Colonic mucosa (tissue), 4 donors: ENCODE results near the gene WDR26. TPM values are rescaled to one million over a fixed set of nuclear protein-coding genes. Genes with fewer than 3 reads are reported as not detected.

ENCODE experiments used
- DNase-seq: peaks from one replicate; pipeline ENCODE4 v3.0.0-alpha.2; 2020
- H3K27ac ChIP-seq: fragments of 200-600 bp; one replicate; pipeline ENCODE4 v1.8.0; 2021
- H3K27me3 ChIP-seq: fragments of 200-600 bp; one replicate; pipeline ENCODE4 v1.8.0; 2021
- H3K36me3 ChIP-seq: fragments of 200-600 bp; one replicate; pipeline ENCODE4 v1.8.0; 2021
- H3K4me1 ChIP-seq: fragments of 200-600 bp; one replicate; pipeline ENCODE4 v1.8.0; 2021; ENCODE audit warnings: mild to moderate bottlenecking
- H3K4me3 ChIP-seq: fragments of 200-600 bp; one replicate; pipeline ENCODE4 v1.8.0; 2021
- H3K9ac ChIP-seq, 2 donors: one replicate each; pipeline ENCODE4 v1.7.0; 2013; ENCODE audit warnings: control low read depth in 2 of 2, low read depth in 2 of 2, low read length in 2 of 2
- H3K9me3 ChIP-seq: fragments of 200-600 bp; one replicate; pipeline ENCODE4 v1.8.0; 2021
- intact Hi-C: fragments of 100-400 bp; cut with DNase I; formaldehyde crosslinking; loops from one replicate; pipeline ENCODE4 v1.14.1; 2022
- total RNA-seq, 2 donors: library from RNA; stranded (reverse); fragmentation: NEBNext Ultra II Directional in 1 of 2; extraction: Animal tissue kit (Norgen Biotek cat#: 25700) in 1 of 2; gene quantifications; one replicate each; pipeline ENCODE4 v1.2.1, GENCODE V29; 2021
- TF ChIP-seq, protein P1 (sequence below): fragments of 200-600 bp; IDR thresholded peaks from one replicate; pipeline ENCODE4 v1.8.0; 2022; ENCODE audit warnings: antibody characterized with exemption, mild to moderate bottlenecking
- donor health status: healthy.
- donor health status: DM: no; HTN: no; CAD: no.
- donor health status: DM: no; HTN: no; CAD: no.

Gene WDR26
- total RNA-seq, 2 donors from 2014 or later = 53.5 to 78.4 TPM

DNA sequence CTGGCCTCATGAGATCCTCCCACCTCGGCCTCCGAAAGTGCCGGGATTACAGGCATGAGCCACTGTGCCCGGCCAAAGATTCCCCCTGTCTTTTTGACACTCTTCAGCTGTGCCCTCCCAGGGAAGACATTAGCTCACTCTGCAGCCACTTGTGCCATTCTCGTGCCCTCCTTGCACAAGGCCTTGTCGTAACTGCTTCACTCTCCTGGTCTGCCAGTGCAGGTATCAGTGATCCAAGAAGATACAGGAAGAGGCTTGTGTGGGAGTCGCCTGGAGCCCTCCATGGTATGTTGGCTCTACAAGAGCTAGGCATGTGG lies 22.0 kb upstream of the WDR26 start:
- peak overlapping the region; percentile 66 for H3K27ac ChIP-seq
- intact Hi-C loops = loop anchor here (5.0 kb wide), 1 partner anchor 339 kb away; no protein-coding TSS in a partner anchor

GRCh38 chr1:224454402-224455055 lies 19.9 kb upstream of the WDR26 start:
- no peaks in the 10 kb centered on the region for H3K36me3 ChIP-seq
- TF ChIP-seq, protein P1, sequence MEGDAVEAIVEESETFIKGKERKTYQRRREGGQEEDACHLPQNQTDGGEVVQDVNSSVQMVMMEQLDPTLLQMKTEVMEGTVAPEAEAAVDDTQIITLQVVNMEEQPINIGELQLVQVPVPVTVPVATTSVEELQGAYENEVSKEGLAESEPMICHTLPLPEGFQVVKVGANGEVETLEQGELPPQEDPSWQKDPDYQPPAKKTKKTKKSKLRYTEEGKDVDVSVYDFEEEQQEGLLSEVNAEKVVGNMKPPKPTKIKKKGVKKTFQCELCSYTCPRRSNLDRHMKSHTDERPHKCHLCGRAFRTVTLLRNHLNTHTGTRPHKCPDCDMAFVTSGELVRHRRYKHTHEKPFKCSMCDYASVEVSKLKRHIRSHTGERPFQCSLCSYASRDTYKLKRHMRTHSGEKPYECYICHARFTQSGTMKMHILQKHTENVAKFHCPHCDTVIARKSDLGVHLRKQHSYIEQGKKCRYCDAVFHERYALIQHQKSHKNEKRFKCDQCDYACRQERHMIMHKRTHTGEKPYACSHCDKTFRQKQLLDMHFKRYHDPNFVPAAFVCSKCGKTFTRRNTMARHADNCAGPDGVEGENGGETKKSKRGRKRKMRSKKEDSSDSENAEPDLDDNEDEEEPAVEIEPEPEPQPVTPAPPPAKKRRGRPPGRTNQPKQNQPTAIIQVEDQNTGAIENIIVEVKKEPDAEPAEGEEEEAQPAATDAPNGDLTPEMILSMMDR = no peak
- intact Hi-C loops = loop anchor here (5.0 kb wide), 1 partner anchor 337 kb away; no protein-coding TSS in a partner anchor
- peak; percentile 80 for DNase-seq
- H3K9ac ChIP-seq = peak overlapping the region in 1 of 2 donors; percentile 81
- H3K9me3 ChIP-seq = no peaks in the 10 kb centered on the region
- peaks cover 5% of the 10 kb centered on the region for H3K4me1 ChIP-seq
- no peaks in the 10 kb centered on the region for H3K27me3 ChIP-seq
- peak overlapping the region; percentile 59 for H3K27ac ChIP-seq
- H3K4me3 ChIP-seq = peak overlapping the region; percentile 2

More for the DNA sequence above, 22.0 kb upstream of the WDR26 start:
- Histone ChIP-seq H3K4me3 (no peak overlapping the region), H3K36me3 (no peaks in the 10 kb centered on the region), H3K9me3 (no peaks in the 10 kb centered on the region), H3K27me3 (no peaks in the 10 kb centered on the region), H3K4me1 (peaks cover 5% of the 10 kb centered on the region), H3K9ac (peak overlapping the region in 1 of 2 donors; percentile 69)
- TF ChIP-seq, protein P1 = no peak
- DNase-seq = no peak

GRCh38 chr1:224450561-224451350 lies 16.2 kb upstream of the WDR26 start:
- Histone ChIP-seq H3K9me3 (no peaks in the 10 kb centered on the region), H3K4me1 (no peaks in the 10 kb centered on the region), H3K9ac (no peak overlapping the region), H3K27ac (no peak overlapping the region), H3K27me3 (no peaks in the 10 kb centered on the region), H3K36me3 (no peaks in the 10 kb centered on the region), H3K4me3 (no peak overlapping the region)
- no peak for DNase-seq
- TF ChIP-seq, protein P1 = no peak
- intact Hi-C loops = no loop called here

GRCh38 chr1:224450159-224450558 lies 15.6 kb upstream of the WDR26 start:
- Histone ChIP-seq H3K9me3 (no peaks in the 10 kb centered on the region), H3K4me1 (no peaks in the 10 kb centered on the region), H3K4me3 (no peak overlapping the region), H3K27ac (no peak overlapping the region), H3K36me3 (no peaks in the 10 kb centered on the region), H3K27me3 (no peaks in the 10 kb centered on the region), H3K9ac (no peak overlapping the region)
- intact Hi-C loops = no loop called here
- no peak for DNase-seq
- TF ChIP-seq, protein P1 = no peak

GRCh38 chr1:224448453-224449017 lies 13.9 kb upstream of the WDR26 start:
- intact Hi-C loops = no loop called here
- TF ChIP-seq, protein P1 = no peak
- Histone ChIP-seq H3K27ac (no peak overlapping the region), H3K9ac (no peak overlapping the region), H3K4me1 (no peaks in the 10 kb centered on the region), H3K9me3 (no peaks in the 10 kb centered on the region), H3K4me3 (no peak overlapping the region), H3K27me3 (no peaks in the 10 kb centered on the region), H3K36me3 (no peaks in the 10 kb centered on the region)
- DNase-seq = no peak
